Bone marrow (tissue), 2 donors: ENCODE measurements around the gene LRRC47.
"Not testable (repeated sequence)": the region's sequence is repeated elsewhere in the genome, so short reads cannot be mapped to it uniquely, and the experiment has no call there.

Experiments
- DNase-seq, 2 donors: peaks; one replicate each; lab custom pipeline; 2025; lab: John Stamatoyannopoulos, UW

The LRRC47 gene

GRCh38 chr1:3814771-3815561, 18.7 kb upstream of the LRRC47 start:
- DNase-seq: no peak

- no peak for DNase-seq
Observed at GRCh38 chr1:3814065-3814464, 17.8 kb upstream of the LRRC47 start.

GRCh38 chr1:3811595-3811911, 15.3 kb upstream of the LRRC47 start:
- no peak for DNase-seq

- not testable (repeated sequence) for DNase-seq
Observed at GRCh38 chr1:3810149-3810761, 14.0 kb upstream of the LRRC47 start.

- no peak for DNase-seq
Observed at GRCh38 chr1:3809680-3810079, 13.4 kb upstream of the LRRC47 start.

GRCh38 chr1:3807769-3808168, 11.5 kb upstream of the LRRC47 start:
- no peak for DNase-seq

GRCh38 chr1:3805038-3805437, 8.7 kb upstream of the LRRC47 start:
- DNase-seq: no peak

GRCh38 chr1:3804627-3804944, 8.3 kb upstream of the LRRC47 start:
- DNase-seq: not testable (repeated sequence)

- DNase-seq: no peak
Observed at GRCh38 chr1:3803905-3804626, 7.8 kb upstream of the LRRC47 start.

- not testable (repeated sequence) for DNase-seq
Observed at GRCh38 chr1:3800795-3801194, 4.5 kb upstream of the LRRC47 start.

- no peak for DNase-seq
Observed at GRCh38 chr1:3799976-3800685, 3.8 kb upstream of the LRRC47 start.

- DNase-seq: no peak
Observed at GRCh38 chr1:3795453-3796214, 664 bp downstream of the LRRC47 start.

GRCh38 chr1:3790952-3791351, 5.3 kb downstream of the LRRC47 start:
- no peak for DNase-seq

- DNase-seq: no peak
Observed at GRCh38 chr1:3790500-3790923, 5.8 kb downstream of the LRRC47 start.

GRCh38 chr1:3789421-3790300, 6.6 kb downstream of the LRRC47 start:
- no peak for DNase-seq

GRCh38 chr1:3788756-3789420, 7.4 kb downstream of the LRRC47 start:
- DNase-seq: no peak

GRCh38 chr1:3787745-3788605, 8.3 kb downstream of the LRRC47 start:
- no peak for DNase-seq

- DNase-seq: no peak
Observed at GRCh38 chr1:3787349-3787715, 9.0 kb downstream of the LRRC47 start.
